GM12878 (cell line): ENCODE measurements around the gene HNRNPA2B1. TPM values are rescaled to one million over a fixed set of nuclear protein-coding genes. Genes with fewer than 3 reads are reported as not detected.
A peak's percentile ranks its signal among the peaks of the same experiment; 100 is the strongest.

Experiments
- BHLHE40 ChIP-seq, 2 experiments: fragments of 450-650 bp in 1 of 2; IDR thresholded peaks; 2 replicates each; pipeline ENCODE4 v1.6.1; 2011 to 2017; ENCODE audit warnings: low read depth in 2 of 2, borderline replicate concordance in 1 of 2, improper control_type of control experiment in 1 of 2, low read length in 1 of 2, mild to moderate bottlenecking in 1 of 2
- ELK1 ChIP-seq: IDR thresholded peaks from 2 replicates; pipeline ENCODE4 v1.6.1; 2012; ENCODE audit warnings: low read depth, low read length, improper control_type of control experiment
- JUNB ChIP-seq: IDR thresholded peaks from 2 replicates; pipeline ENCODE4 v1.6.1; 2016; ENCODE audit warnings: antibody characterized with exemption, mild to moderate bottlenecking
- MYB ChIP-seq: fragments of 150-350 bp; IDR thresholded peaks from 2 replicates; pipeline ENCODE4 v1.6.1; 2014; ENCODE audit warnings: mild to moderate bottlenecking, low read depth, low read length, borderline replicate concordance
- POLR2A ChIP-seq: IDR thresholded peaks from 2 replicates; pipeline ENCODE4 v1.6.1; 2011; ENCODE audit warnings: low read depth, mild to moderate bottlenecking, low read length
- RAD51 ChIP-seq: fragments of 450-650 bp; IDR thresholded peaks from 2 replicates; pipeline ENCODE4 v1.6.1; 2016; ENCODE audit warnings: moderate library complexity, mild to moderate bottlenecking, inconsistent platforms
- YBX1 ChIP-seq: fragments of 450-650 bp; IDR thresholded peaks from 2 replicates; pipeline ENCODE4 v1.6.1; 2016; ENCODE audit warnings: antibody characterized with exemption
- ZBTB4 ChIP-seq: fragments of 450-650 bp; formaldehyde crosslinking; IDR thresholded peaks from 2 replicates; pipeline ENCODE4 v1.4.0; 2022; ENCODE audit warnings: mild to moderate bottlenecking, moderate library complexity
- polyA plus RNA-seq, 11 experiments: library from polyadenylated mRNA; depleted of rRNA in 4 of 11; unstranded in 6 of 11; stranded (reverse) in 5 of 11; fragments of >200 nt; fragmentation: Nextera tagmentation in 4 of 11; fragmentation: Illumina TruSeq in 1 of 11; extraction: Ambion mirVana in 4 of 11; extraction: Trizol in 1 of 11; gene quantifications; 1 replicate in 1 of 11; 2 replicates in 10 of 11; pipeline versions ENCODE4 v1.2.1 to v1.2.3, GENCODE V29; 2011 to 2016; ENCODE audit warnings: inconsistent platforms in 2 of 11, missing spikeins in 2 of 11, low read depth in 1 of 11
- total RNA-seq, 4 experiments: library from RNA; depleted of rRNA in 3 of 4; stranded (reverse); fragments of >200 nt in 3 of 4; fragmentation: Illumina TruSeq in 1 of 4; extraction: Trizol in 1 of 4; gene quantifications; 2 replicates each; pipeline versions ENCODE4 v1.2.1 to v1.2.3, GENCODE V29; 2013 to 2021
- TF ChIP-seq, protein P1 (sequence below): IDR thresholded peaks from 2 replicates; pipeline ENCODE4 v1.6.1; 2012; ENCODE audit warnings: mild to moderate bottlenecking, low read depth, low read length

HNRNPA2B1 gene
- total and polyA plus RNA-seq, 10 of the 15 experiments (the other 5 are each of a cell fraction or from before 2014, with no cell fraction given): 295 to 1,396 (median 932) TPM

DNA sequence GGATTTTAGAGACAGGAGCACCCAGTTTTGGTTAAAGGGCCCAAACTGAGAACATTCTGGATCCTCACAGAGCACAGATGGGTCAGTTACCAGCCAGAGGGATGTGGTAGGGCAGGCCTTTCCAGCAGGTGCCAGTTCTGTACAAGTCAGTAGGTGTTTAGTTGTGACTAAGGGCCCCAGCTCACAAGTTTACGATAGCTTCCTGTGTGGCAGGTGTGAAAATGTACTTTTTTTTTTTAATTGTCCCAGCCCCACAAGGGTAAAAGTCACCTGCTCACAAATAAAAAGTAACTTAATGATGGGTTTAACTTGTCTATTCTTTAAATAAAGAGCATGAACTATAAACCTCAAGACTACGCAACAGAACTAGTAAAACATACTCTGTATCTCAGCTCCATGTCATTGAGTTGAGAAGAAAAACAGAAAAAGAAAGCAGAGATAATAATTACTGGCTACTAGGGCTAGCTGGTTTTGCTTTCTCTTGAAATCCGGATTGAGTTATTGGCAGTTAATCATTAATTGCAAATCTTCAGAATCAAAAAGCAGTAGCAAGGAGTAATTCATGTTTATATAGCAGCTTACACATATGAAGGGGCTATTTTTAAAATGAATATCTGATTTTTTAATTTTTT lies 33.1 kb downstream of the HNRNPA2B1 start (continued):
- TF ChIP-seq, protein P1, sequence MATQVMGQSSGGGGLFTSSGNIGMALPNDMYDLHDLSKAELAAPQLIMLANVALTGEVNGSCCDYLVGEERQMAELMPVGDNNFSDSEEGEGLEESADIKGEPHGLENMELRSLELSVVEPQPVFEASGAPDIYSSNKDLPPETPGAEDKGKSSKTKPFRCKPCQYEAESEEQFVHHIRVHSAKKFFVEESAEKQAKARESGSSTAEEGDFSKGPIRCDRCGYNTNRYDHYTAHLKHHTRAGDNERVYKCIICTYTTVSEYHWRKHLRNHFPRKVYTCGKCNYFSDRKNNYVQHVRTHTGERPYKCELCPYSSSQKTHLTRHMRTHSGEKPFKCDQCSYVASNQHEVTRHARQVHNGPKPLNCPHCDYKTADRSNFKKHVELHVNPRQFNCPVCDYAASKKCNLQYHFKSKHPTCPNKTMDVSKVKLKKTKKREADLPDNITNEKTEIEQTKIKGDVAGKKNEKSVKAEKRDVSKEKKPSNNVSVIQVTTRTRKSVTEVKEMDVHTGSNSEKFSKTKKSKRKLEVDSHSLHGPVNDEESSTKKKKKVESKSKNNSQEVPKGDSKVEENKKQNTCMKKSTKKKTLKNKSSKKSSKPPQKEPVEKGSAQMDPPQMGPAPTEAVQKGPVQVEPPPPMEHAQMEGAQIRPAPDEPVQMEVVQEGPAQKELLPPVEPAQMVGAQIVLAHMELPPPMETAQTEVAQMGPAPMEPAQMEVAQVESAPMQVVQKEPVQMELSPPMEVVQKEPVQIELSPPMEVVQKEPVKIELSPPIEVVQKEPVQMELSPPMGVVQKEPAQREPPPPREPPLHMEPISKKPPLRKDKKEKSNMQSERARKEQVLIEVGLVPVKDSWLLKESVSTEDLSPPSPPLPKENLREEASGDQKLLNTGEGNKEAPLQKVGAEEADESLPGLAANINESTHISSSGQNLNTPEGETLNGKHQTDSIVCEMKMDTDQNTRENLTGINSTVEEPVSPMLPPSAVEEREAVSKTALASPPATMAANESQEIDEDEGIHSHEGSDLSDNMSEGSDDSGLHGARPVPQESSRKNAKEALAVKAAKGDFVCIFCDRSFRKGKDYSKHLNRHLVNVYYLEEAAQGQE: no peak
- no peak for TF ChIP-seq YBX1
- peak in 1 of 2 experiments; percentile 49; a peak in 1 of 4 replicates for TF ChIP-seq BHLHE40 (IDR thresholded peaks at IDR 0.05; ENCODE audit: borderline replicate concordance in 1 of 2, low read depth in 2 of 2, low read length in 1 of 2)
- TF ChIP-seq RAD51: peak; percentile 22; the same call in 1 of the 2 replicates
- no peak for TF ChIP-seq MYB
- TF ChIP-seq POLR2A: no peak
- TF ChIP-seq ELK1: no peak
- no peak for TF ChIP-seq ZBTB4 (CRISPR knock-in tag)
- no peak for TF ChIP-seq JUNB
- TF ChIP-seq, all 136 proteins: peak for 5
